HG02885 (cell line): ENCODE results near the gene USH2A.

Experiments
- ATAC-seq: cut with Tn5 transposase; IDR thresholded peaks from one replicate; pipeline ENCODE4 v1.9.1; 2021; ENCODE audit warnings: mild to moderate bottlenecking; ENCODE audit not compliant: unreplicated experiment, poor library complexity

USH2A gene

DNA sequence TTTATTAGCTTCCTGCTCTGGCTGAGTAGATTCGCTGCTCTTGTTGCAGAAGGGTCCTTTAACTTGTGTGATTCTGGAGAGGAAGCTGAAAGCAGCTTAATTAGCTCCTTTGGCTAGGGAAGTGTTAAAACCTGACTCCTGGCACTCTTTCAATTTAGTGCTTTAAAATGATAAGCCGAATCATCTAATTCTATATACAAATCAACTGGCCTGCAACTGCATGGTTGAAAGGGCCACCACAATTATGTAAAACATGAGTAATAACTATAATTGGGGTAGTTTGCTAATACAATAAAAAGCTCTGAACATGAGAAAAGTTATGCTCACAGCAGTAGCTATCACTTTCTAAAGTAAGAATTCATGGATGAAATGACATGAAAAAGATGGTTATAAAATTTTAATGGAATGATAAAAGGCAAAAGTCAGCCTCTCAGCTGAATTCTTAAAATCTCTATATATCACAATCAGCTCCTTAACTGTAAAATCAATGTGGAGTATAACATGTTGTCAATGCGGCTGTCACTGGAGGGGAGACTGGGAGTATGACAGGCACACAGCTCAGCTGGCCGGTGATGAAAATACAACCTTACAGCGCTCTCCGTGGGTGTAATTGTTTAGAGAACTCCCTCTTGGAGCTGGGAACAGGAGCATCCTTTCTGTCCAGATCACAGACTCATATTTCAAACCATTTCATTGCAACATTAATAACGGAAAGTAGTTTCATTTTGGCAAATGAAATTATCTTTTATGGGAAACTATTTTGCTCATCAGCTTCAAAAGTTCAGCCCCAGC is 531.8 kb downstream of the USH2A start:
- no peak for ATAC-seq

DNA sequence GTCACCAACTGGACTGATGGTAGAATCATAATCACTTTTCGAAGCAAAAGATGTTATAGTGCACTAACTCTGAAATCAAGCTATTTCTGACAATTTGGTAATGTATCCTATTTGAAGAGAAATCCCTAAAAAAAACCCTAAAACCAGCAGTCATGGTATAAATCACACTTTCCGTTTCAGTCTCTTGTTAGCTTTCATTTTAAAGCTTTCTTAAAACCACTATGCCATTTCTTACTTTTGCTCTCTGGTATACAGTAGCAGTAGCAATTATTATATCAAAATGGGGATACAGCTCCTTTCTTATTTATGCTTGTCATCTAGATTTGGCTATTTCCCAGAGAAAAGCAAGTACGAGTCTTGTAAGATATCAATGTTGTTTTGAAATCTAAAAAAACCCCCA is 532.8 kb downstream of the USH2A start:
- peak; percentile 69 for ATAC-seq

DNA sequence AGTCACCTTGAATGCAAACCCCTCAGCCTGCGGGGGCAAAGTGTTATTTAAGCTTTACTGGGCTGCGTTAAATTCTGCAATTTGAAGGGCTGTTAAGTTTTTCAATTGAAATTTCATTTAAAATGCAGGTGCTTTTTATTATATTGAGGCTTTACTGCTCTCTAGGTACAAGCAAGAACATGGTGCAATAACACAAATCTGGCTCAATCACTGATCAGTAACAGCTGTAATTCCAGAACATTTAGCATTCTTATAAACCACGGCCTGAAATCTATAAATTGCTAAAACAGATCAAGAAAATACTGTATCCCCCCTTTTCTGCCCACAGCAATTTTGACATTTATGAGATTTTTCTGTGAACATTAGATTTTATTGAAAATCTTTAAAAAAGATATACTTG is 533.4 kb downstream of the USH2A start:
- ATAC-seq: no peak

DNA sequence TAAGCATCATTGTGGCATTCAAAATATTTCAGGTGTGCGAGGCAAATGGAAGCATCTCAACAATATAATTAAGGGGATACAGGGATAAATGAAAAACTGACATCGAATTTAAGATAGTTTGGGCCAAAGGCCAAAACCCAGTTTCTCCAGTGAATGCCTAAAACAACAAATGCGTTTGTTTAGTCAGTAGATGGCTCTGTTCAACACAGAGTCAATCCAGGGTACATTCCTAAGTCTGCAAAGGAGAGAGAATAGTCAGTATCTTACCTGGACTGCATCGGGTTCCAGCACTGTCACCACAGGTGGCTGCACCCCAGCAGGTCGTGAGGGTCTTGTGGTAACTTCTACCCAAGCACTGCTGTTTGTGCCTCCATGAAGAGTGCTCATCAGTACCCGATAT is 535.1 kb downstream of the USH2A start:
- ATAC-seq: no peak

DNA sequence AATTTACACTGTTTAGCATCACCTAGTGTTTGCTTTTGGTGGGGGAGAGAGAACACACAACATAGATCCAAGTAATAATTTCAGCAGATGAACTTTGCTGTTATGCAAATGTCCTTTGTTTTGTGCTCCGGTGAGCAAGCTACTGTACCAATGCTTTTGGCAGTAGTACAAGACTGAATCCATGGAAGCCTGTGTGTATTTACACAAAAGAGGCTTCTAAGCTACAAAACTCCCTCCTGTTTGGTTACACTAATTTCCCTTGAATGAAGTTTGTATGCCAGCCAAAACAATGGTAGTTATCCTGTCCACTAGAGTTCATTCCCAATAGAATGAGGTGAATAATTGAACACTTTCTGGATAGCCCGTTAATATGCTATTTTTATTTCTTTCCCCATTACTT is 535.6 kb downstream of the USH2A start:
- no peak for ATAC-seq

DNA sequence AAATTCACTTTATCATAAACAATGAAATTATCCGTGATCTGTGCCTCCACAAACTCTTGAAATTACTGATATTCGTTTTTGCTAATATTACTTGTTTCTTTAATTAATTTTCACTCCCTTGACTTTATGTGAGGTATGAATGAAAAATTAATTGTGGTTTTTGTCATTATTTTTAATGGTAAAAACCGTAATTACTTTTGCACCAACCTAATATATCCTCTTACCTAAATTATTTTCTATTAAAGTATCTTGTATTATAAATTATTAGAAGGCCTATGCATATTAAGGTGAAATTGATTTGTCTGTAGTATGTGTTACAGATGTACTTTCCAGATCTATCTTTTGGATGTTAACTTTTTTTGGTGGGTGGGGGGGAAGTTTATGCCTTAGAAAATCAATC is 540.2 kb downstream of the USH2A start:
- ATAC-seq: no peak

DNA sequence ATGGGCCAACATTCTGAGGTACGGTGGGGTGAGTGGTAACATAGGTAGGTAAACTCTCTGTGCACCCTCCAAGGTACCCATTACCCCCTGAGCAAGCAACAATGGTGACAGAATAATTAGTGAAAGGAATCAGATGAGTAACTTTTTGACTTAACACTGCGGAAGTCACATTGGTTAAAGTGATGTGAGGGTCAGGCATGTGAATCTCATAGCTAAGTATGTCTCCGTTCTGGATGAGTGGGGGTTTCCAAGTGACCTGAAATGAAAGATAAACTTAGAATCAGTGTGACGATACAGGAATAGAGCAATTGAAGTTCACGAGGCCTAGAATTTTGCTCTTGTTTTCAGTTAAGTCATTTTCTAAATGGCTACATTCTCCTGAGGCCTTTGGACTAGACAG is 544.4 kb downstream of the USH2A start:
- ATAC-seq: no peak

DNA sequence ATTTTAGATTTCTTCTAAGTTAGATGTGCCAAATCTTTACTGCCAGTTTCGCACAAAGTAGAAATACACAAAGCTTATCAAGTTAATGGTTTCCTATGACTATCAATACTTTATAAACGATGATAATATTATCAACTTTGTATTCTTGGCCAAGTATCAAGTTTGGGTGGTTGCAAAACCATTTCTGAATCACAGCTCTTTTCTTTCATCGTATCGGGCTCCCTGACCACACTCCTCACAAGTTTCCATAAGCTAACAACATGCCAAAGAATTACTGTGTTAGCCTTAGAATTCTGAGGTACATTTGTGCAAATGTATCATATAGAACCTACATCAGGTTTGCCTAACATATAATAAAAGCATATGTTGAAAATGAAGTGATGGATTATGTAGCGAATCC is 545.1 kb downstream of the USH2A start:
- ATAC-seq: no peak

DNA sequence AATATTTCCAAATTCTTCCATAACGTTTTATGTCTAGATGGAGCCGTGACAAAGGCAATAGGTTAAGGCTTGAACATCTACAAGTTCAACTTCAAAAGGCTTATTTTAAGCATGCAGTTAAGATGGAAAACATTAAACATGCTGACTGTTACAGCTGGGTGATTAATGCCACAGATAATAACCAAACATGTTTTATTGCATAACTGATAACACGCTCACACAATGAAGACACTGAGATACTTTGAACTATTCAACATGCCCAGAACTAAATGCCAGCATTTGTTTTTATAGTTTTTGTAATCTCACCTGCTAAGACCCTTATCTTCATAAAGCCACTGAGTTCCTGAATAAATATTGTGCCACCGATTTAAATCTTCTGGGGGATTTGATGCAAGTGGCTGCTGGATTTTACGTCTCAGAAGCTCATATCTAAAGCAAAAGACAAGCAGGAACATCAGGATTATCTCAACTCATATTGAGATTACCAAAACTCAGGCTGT is 545.7 kb downstream of the USH2A start:
- no peak for ATAC-seq

DNA sequence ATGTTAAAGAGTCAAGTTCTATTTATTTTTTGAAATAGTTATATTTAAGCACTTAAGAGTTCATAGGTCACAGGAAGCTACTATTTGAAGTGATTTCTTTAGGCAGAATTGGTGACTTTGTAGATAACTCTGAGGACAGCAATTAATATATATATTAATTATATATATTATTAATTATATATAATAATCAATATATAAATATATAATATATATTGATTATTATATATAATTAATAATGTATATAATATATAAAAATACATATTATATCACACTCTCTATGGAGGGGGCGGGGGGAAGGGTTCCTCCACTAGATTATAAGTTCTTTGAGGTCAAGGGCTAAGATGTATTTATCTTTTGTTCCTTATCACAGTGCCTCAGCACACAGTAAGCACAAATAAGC is 547.5 kb downstream of the USH2A start:
- no peak for ATAC-seq

DNA sequence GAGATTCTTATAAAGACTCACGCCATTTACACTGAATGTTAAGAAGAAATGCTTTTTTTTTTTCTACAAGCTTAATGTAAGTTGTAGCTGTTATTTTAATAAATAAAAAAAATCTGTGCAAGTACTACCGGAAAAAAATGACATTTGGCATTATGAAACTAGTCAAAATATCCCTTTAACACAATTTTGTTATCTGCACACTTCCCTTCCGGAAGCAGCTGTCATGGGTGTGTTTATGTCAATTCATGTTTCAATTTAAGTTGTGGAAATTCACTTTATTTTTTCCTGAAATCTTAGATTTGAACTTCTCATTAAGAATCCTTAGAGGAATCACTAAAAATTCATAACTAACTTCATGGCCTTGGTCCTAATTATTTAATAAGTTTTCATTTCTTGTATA is 548.0 kb downstream of the USH2A start:
- ATAC-seq: no peak

DNA sequence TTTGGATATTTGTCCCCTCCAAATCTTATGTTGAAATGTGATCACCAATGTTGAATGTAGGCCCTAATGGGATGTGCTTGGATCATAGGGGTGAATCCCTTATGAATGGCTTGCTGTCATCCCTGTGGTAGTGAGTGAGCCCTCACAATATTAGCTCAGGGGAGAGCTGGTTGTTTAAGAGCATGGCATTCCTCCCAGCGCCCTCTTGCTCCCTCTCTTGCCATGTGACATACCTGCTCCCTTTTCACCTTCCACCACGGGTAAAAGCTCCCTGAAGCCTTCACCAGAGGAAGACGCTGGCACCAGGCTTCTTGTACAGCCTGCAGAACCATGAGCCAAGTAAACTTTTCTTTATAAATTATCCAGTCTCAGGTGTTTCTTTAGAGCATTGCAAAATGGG is 550.6 kb downstream of the USH2A start:
- no peak for ATAC-seq

DNA sequence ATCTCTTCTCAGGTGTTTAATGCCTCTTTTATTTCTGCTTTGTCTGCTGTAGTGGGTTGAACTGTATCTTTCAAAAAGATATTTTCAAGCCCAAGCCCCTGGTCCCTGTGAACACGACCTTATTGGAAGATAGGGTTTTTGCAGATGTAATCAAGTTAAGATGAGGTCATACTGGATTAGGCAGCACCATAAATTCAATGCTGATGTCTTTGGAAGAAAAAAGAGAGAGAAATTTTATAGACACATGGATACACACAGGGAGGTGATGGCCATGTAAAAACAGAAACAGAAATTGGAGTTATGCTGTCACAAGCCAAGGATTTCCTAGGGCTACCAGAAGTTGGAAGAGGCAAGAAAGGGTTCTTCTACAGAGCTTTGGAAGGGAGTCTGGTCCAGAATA is 554.7 kb downstream of the USH2A start:
- no peak for ATAC-seq

DNA sequence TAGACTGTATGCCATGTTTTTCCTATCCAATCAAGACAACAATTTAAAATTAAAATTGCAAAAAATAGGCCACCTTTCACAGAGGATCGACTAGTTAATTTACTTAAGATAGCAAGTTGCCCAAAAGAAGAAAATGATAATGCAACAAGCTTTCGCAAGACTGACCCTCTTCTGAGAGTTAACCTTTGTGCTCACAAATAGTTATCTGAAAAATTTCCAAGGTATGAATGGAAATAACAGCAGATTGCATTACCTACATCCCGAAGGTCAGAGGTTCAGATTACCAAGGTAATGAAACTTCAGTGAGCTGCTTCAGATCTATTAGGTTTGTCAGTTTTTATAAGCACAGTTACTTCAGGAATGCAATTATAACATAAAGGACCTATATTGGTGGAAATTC is 558.2 kb downstream of the USH2A start:
- no peak for ATAC-seq

DNA sequence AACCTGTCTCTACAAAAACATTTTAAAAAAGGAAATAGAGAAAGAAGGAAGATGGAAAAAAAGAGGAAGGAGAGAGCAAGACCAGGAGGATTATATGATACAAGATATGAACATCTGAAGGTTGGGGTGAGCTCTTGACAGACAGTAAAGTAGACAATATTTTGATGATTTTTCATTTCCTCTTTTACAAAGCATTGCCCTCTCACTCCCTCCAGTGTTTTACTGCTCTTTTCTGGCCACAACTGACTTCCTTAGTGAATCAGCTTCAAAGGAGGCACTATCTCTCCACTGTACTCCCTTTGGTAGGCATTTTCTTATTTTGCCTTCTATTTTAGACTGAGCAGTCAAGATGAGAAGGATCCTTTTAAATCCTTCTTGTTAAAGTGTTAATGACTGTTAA is 559.5 kb downstream of the USH2A start:
- ATAC-seq: peak; percentile 64

DNA sequence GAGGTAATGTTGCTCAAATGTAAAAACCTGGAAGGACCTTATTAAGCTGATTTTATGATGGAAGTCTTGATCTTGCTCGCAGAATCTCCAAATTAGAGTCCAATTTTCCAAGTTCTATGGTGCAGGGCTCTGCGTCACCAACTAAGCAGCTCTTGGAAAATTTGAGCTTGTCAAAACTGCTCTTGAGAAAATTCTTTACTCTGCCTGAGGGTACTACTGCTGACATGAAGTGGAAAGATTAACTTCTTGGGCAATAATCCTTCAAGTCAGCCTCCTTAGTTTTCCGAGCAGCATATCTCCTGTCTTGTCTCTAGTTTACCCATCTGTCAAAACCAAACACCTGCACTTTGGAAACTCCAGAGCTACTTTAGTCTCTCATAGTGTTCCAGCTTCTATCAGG is 562.4 kb downstream of the USH2A start:
- ATAC-seq: no peak

DNA sequence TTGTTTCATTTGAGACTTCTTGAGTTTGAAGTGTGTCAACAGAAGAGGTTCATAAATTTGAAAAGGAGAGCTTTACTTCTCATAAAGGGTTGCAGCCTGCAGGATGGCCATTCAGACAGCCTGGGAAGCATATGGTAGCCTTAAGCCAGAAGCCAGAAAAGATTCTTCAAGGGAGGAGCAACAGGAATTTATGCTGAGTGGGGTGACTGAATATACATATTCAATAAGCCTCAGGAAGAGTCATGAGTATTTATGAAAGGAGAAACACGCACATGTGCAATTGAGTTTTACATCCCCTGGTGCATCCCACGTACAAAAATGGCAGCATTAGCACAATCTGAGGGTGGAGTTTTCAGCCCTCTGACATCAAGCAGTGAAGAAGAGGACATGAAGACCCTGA is 565.9 kb downstream of the USH2A start:
- no peak for ATAC-seq

DNA sequence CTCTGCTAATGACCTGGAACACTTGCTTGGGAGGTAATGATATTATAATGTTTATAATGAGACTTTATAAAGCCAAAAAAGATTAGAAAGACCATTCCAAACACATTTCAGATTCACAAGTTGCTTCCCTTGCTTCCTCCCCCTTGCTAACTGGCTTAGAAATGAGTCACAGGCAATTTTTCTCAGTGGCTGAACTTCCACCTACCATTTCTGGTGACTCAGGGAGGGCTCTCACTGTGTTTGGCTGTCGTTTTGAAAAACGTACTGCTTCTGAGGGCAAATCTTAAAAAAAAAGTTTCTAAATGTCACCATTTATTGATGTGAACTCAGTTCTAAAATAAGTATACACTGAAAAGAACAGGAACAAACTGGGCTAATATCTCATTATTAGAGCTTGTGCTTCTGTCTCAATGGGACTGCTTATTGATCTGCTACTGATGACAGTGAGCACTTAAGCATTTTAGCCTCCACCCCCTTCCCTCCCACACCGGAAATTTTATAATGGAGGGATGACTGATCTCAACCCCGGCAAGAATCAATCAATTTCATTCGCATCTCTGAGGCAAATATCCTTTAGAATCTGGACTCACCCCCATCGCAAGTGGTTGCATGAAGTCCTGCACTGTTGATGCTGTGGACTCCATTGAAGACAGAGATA is 577.9 kb downstream of the USH2A start:
- ATAC-seq: no peak

DNA sequence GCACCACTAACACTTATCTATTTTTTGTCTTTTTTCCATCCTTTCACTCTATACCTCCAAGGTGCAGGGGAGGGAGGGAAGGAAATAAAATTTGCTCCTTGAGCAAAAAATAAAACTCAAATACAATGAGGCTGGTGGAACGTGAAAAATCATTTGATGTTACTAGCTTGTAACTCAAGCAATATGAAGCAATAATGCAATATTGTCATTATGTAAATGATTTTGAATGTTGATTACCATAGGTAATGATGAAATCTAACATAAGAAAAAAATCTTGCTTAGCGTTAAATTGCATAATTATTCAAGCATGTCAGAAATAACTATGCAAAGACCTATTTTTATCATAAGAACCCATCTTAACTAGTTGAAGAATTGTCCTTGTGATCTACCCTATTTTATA is 578.5 kb downstream of the USH2A start:
- no peak for ATAC-seq

DNA sequence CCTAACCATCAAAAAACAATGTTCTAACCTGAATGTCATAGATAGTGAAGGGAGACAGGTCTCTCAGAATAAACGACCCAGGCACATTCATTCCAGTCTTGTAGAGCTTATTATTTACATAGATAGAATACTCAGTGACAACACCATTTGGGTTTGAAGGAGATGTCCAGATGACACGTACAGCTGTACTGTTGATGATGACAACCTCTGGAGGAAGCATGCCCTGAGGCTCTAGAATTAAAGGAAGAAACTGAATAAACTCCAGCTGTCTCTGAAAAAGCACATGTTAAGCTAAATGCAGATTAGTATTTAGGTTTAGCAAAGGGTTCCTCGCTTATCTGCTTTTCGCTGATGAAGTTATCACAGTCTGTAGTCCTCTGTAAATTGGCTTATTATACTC is 579.0 kb downstream of the USH2A start:
- no peak for ATAC-seq

DNA sequence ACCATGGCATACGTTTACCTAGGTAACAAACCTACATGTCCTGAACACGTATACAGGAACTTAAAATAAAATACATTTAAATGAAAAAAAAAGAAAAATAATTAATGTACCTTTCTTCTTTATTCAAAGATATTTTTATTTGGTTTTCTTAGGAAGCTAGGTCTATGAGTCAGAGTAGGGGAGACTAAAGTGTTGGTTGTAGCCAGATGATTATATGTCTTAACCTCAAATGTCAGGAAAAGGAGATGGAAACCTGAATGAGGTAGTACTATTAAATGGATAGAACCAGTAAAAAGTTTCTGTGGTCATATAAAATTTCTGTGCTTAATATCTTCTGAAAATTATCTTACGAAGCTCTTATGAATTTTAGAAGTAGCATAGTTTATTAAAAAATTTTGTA is 580.3 kb downstream of the USH2A start:
- ATAC-seq: no peak

DNA sequence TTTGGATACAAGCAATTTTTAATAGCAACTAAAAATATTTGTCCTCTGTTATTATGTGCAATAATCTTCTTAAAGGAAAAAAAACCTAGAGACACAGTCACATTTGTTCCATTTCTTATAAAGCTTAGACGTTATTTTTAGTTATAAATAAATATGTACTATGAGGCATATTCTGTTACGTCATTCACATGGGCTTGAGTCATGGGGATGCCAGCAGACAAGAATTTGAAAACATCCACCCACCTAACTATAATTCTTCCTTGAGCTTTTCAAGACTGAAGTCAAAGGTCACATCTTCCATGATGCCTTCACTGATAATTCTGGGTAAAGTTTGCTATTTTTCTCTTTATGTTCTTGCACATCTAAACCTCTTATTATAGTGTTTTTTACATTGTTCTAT is 587.3 kb downstream of the USH2A start:
- no peak for ATAC-seq
